Measurements from ENCODE around the gene CA7. TPM values are rescaled to one million over a fixed set of nuclear protein-coding genes. Genes with fewer than 3 reads are reported as not detected.
A peak's percentile ranks its signal among the peaks of the same experiment; 100 is the strongest.

Gene CA7
- total RNA-seq, 1 donor from 2014 or later: not detected

DNA sequence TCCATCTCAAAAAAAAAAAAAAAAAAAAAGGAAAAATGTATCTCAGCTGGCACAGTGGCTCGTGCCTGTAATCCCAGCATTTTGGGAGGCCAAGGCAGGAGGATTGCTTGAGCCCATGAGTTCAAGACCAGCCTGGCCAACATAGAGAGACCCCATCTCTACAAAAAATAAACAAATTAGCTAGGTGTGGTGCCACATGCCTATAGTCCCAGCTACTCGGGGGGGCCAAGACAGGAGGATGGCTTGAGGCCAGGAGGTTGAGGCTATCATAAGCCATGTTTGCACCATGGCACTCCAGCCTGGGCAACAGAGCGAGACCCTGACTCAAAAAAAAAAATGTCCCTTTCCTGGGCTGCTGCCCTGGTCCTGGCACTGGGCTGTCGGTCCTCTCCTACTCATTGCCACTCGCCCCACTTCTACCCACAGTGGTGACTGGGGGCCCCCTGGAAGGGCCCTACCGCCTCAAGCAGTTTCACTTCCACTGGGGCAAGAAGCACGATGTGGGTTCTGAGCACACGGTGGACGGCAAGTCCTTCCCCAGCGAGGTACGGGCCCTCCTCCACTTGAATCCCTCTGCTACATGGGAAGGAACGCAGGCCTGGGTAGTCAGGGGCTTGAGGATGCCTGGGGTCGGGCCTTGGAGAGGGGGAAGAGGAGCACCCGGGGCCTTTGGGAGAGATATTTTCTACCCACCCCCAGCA, 6.1 kb downstream of the CA7 start:
- no peak overlapping the region for H3K27ac ChIP-seq
- intact Hi-C loops (cut with DNase I): no loop called here
- TF ChIP-seq, protein P1, sequence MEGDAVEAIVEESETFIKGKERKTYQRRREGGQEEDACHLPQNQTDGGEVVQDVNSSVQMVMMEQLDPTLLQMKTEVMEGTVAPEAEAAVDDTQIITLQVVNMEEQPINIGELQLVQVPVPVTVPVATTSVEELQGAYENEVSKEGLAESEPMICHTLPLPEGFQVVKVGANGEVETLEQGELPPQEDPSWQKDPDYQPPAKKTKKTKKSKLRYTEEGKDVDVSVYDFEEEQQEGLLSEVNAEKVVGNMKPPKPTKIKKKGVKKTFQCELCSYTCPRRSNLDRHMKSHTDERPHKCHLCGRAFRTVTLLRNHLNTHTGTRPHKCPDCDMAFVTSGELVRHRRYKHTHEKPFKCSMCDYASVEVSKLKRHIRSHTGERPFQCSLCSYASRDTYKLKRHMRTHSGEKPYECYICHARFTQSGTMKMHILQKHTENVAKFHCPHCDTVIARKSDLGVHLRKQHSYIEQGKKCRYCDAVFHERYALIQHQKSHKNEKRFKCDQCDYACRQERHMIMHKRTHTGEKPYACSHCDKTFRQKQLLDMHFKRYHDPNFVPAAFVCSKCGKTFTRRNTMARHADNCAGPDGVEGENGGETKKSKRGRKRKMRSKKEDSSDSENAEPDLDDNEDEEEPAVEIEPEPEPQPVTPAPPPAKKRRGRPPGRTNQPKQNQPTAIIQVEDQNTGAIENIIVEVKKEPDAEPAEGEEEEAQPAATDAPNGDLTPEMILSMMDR (IDR thresholded peaks at IDR 0.05): no peak
- no peaks in the 10 kb centered on the region for H3K36me3 ChIP-seq
- H3K27me3 ChIP-seq: peaks cover 19% of the 10 kb centered on the region
- no peaks in the 10 kb centered on the region for H3K4me1 ChIP-seq
- ATAC-seq (peak; percentile 48), DNase-seq (no peak)
- no peak overlapping the region for H3K4me3 ChIP-seq
- no peaks in the 10 kb centered on the region for H3K9me3 ChIP-seq

DNA sequence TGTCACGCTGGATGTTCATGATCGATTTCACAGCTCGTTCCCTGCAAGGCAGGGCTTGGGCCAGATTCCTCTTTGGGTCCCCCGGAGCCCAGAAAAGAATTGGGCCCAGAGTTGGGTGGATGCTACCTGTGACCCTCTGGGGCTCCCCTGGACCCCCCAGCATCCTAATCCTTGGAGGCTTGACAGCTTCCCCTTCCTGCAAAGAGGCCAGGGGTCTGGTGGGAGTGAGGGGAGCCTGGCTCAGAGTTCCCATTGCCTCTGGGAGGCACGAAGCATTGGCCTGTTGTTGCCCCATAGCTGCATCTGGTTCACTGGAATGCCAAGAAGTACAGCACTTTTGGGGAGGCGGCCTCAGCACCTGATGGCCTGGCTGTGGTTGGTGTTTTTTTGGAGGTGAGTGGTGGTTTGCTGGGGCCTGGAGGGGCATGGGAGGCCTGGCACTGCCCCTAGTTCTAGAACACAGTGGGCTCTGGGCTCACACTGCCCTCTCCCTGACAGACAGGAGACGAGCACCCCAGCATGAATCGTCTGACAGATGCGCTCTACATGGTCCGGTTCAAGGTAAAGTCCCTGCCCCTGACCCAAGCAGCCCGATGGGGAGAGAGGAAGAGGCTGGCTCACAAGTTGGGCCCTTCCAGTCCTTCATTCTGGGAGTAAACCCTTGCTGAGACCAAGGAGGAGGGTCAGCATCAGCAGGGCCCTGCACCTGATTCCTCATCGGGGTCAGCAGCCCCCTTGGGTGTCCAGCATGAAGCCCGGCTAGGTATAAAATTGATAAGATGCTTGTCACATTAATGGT, 7.2 kb downstream of the CA7 start:
- intact Hi-C loops (cut with DNase I): no loop called here
- no peaks in the 10 kb centered on the region for H3K4me1 ChIP-seq
- TF ChIP-seq, protein P1 (IDR thresholded peaks at IDR 0.05): no peak
- no peaks in the 10 kb centered on the region for H3K36me3 ChIP-seq
- peaks cover 9% of the 10 kb centered on the region for H3K27me3 ChIP-seq
- no peak overlapping the region for H3K27ac ChIP-seq
- no peaks in the 10 kb centered on the region for H3K9me3 ChIP-seq
- no peak for ATAC-seq
- H3K4me3 ChIP-seq: no peak overlapping the region
- no peak for DNase-seq

DNA sequence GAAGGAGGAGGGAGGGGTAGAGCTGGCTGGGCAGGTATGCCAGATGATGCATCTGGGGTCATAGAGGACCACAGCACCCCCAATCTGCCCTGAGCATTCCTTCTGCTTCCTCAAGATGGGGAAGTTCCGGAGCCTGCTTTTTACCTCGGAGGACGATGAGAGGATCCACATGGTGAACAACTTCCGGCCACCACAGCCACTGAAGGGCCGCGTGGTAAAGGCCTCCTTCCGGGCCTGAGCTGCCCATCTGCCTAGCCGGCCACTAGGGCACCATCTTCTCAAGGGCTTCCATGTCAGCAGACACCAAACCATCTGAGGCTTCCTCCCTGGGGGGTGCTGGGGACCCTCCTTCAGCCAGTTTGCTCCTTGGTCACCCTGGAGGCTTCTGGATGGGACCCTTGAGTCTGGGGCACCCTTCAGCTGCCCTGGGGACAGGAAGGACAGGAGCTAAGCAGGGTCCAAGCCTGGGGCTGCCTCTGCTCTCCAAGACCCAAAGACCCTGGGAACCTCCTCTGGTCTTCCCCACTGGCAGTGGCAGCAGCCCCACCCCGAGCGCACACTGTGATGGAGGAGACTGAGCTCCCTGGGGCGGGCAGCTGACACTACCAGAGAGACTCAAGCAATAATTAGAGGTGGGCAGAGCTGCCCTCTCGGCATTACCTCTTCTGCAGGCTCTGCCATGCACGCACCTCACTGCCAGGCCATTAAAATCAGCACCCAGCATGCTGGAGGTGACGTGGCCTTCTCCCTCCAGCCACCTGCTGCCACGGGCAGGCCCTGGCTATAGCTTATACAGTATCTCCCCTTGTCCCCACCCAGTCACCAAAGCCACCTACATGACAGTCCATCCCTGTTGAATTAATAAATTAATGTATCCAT, 9.3 kb downstream of the CA7 start:
- Histone ChIP-seq H3K9me3 (no peaks in the 10 kb centered on the region), H3K27ac (no peak overlapping the region), H3K4me3 (no peak overlapping the region), H3K36me3 (no peaks in the 10 kb centered on the region), H3K27me3 (peaks cover 4% of the 10 kb centered on the region), H3K4me1 (no peaks in the 10 kb centered on the region)
- TF ChIP-seq, protein P1 (IDR thresholded peaks at IDR 0.05): no peak
- ATAC-seq (peak; percentile 33), DNase-seq (no peak)
- intact Hi-C loops (cut with DNase I): no loop called here

DNA sequence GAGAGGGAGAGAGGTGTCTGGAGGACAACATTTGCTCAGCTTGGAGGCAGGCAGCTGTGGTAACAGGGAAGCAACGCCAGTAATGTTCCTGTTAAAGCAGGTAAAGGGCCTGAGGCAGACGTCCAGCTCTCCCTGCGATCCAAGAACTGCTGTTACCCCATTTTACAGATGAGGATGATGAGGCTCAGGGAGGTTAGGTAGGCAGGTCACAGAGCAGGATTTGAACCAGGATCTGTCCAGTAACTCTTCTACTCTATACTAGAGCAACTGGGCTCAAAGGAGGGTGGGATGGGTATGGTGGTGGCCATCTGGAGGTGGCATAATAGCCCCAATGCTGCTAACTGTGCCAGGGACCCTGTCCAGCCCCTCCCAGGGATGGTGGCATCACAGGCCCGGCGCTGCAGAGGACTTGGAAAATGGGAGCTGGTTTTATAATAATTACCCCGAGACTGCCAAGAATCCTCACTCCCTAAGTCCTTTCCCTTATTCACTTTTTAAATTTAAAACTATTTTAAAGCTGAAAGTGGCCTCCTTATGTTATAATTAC, 12.0 kb downstream of the CA7 start:
- H3K4me1 ChIP-seq: no peaks in the 10 kb centered on the region
- ATAC-seq: no peak
- intact Hi-C loops (cut with DNase I): no loop called here
- no peaks in the 10 kb centered on the region for H3K9me3 ChIP-seq
- H3K27ac ChIP-seq: no peak overlapping the region
- no peak for DNase-seq
- no peaks in the 10 kb centered on the region for H3K27me3 ChIP-seq
- TF ChIP-seq, protein P1 (IDR thresholded peaks at IDR 0.05): no peak
- H3K36me3 ChIP-seq: no peaks in the 10 kb centered on the region
- H3K4me3 ChIP-seq: no peak overlapping the region

DNA sequence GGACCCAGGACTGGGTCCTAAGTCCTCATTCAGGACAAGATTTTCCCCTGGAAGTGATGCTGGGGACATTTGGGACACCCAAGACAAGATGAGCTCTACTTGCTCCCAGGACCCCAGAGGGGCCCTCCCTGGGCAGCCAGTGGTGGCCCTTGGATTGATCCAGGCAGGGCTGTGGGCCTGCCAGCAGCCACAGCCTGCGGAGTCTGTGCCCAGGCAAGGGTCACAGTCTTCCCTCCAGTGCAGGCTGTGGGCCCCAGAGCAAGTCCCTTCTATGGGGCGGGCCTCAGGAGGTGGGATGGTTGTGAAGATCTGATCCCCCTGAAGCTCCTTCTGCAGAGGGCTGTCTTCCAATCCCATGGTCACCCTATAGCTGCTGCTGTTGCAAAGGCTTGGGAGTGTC, 12.6 kb downstream of the CA7 start:
- H3K36me3 ChIP-seq: no peaks in the 10 kb centered on the region
- H3K27ac ChIP-seq: no peak overlapping the region
- H3K4me1 ChIP-seq: no peaks in the 10 kb centered on the region
- intact Hi-C loops (cut with DNase I): no loop called here
- no peaks in the 10 kb centered on the region for H3K9me3 ChIP-seq
- no peaks in the 10 kb centered on the region for H3K27me3 ChIP-seq
- DNase-seq (no peak), ATAC-seq (no peak)
- TF ChIP-seq, protein P1 (IDR thresholded peaks at IDR 0.05): no peak
- H3K4me3 ChIP-seq: no peak overlapping the region
